ENCODE data around the gene PSMG4. TPM values are rescaled to one million over a fixed set of nuclear protein-coding genes. Genes with fewer than 3 reads are reported as not detected.

PSMG4 gene
- total RNA-seq, 1 experiment from 2014 or later = 29.3 TPM

DNA sequence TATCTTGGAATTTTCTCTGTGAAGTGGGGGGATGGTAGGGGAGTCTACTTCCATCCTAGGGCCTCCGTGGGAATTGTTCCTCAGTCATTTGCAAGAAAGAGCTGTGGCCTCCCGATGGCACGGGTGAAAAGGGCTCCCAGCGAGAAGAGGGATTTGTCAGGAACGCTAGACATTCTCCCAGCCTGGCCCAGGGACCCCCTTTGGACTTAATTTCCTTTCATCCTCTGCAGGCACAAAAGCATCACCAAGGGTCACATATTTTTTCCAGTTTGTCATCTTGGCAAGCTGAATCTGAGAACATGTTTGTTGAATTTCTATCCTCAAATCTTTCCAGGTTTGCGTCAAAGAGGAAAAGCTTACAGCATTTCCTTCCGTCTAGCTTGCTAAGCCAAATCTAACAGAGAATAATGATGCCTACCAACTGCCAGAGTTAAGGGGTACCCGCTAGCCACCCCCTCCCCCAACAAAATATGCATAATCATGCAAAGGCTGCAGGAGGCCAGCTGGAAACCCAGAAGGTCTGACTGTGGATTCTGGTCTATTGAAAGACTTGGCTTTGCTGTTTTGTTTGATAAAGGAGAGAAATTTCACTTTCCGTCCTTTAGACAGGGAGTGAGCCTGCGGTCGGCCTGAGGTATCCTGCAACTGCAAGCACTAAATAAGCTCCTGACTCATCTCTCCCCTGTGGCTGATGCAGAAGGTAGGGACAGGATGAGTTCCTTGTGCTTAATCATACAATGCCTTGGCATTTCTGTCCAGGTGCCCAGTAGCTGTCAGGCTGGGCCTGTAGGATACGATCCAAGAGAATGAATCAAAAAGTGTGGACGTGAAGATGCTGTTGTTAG, 23.1 kb downstream of the PSMG4 start:
- H3K27me3 Mint-ChIP-seq (ENCODE audit: low read depth) = no peaks in the 10 kb centered on the region
- H3K4me2 ChIP-seq (ENCODE audit: insufficient read depth, insufficient read length, low read length) = peak overlapping the region; percentile 5
- TF ChIP-seq, protein P1, sequence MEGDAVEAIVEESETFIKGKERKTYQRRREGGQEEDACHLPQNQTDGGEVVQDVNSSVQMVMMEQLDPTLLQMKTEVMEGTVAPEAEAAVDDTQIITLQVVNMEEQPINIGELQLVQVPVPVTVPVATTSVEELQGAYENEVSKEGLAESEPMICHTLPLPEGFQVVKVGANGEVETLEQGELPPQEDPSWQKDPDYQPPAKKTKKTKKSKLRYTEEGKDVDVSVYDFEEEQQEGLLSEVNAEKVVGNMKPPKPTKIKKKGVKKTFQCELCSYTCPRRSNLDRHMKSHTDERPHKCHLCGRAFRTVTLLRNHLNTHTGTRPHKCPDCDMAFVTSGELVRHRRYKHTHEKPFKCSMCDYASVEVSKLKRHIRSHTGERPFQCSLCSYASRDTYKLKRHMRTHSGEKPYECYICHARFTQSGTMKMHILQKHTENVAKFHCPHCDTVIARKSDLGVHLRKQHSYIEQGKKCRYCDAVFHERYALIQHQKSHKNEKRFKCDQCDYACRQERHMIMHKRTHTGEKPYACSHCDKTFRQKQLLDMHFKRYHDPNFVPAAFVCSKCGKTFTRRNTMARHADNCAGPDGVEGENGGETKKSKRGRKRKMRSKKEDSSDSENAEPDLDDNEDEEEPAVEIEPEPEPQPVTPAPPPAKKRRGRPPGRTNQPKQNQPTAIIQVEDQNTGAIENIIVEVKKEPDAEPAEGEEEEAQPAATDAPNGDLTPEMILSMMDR (conservative IDR thresholded peaks at IDR 0.05) = no peak

More for the DNA sequence above, 23.1 kb downstream of the PSMG4 start:
- no peak overlapping the region for H2AK5ac ChIP-seq (ENCODE audit: insufficient read length, low read length)
- Mint-ChIP-seq H3K4me1 (peaks cover 30 to 31% of the 10 kb centered on the region in 2 experiments), H3K27ac (peak overlapping the region; percentile 50 to 88 (median 64); a peak in 5 of 7 replicates), H3K36me3 (ENCODE audit: insufficient read depth in 1 of 3, low read depth in 3 of 3) (peaks cover 8 to 24% (median 17%) of the 10 kb centered on the region in 3 experiments), H3K9me3 (no peaks in the 10 kb centered on the region), H3K4me3 (peak overlapping the region; percentile 14 to 56; a peak in 3 of 5 replicates)
- H2BK15ac ChIP-seq (ENCODE audit: low read depth, low read length) = no peak overlapping the region
- no peak overlapping the region for H4K8ac ChIP-seq (replicated peaks; ENCODE audit: insufficient read length, low read depth, low read length)
- H3K4me1 ChIP-seq (ENCODE audit: insufficient read depth, low read length) = peaks cover 13% of the 10 kb centered on the region
- no peak overlapping the region for H3K18ac ChIP-seq (ENCODE audit: insufficient read length, low read depth, low read length)
- H2BK12ac ChIP-seq (ENCODE audit: insufficient read length, low read depth, low read length) = no peak overlapping the region
- no peaks in the 10 kb centered on the region for H3K79me2 ChIP-seq (ENCODE audit: insufficient read depth, low read length)
- no peaks in the 10 kb centered on the region for H3K27me3 ChIP-seq (ENCODE audit: insufficient read depth, low read length)
- H3T11ph ChIP-seq (ENCODE audit: low read length) = no peak overlapping the region
- H2BK5ac ChIP-seq (ENCODE audit: insufficient read length, low read length) = no peak overlapping the region
- no peak overlapping the region for H2AFZ ChIP-seq (ENCODE audit: low read length)
- H3K9ac ChIP-seq (ENCODE audit: extremely low read depth, insufficient read length, low read length) = no peak overlapping the region
- no peak overlapping the region for H3K27ac ChIP-seq (ENCODE audit: insufficient read length, low read depth, low read length)
- no peak for DNase-seq
- H3K14ac ChIP-seq (ENCODE audit: insufficient read depth, low read length) = no peak overlapping the region
- H3K23me2 ChIP-seq (ENCODE audit: insufficient read length, low read depth, low read length, poor library complexity, severe bottlenecking) = no peaks in the 10 kb centered on the region
- no peak overlapping the region for H4K5ac ChIP-seq (ENCODE audit: insufficient read length, low read depth, low read length)
- no peak overlapping the region for H4K91ac ChIP-seq (ENCODE audit: insufficient read length, low read depth, low read length)
- H2BK120ac ChIP-seq (ENCODE audit: low read depth, low read length, poor library complexity, severe bottlenecking) = no peak overlapping the region
- no CpG with 5 or more reads among the region's 13 CpGs for WGBS (ENCODE audit: extremely low coverage, insufficient read length, low lambda C conversion rate)
- H3K56ac ChIP-seq (ENCODE audit: insufficient read length, low read depth, low read length) = no peak overlapping the region
- H3K23ac ChIP-seq (ENCODE audit: insufficient read length, low read depth, low read length) = no peak overlapping the region
- no peaks in the 10 kb centered on the region for H3K79me1 ChIP-seq (ENCODE audit: insufficient read depth, low read depth, low read length, poor library complexity, severe bottlenecking)
- no peak overlapping the region for H3K4ac ChIP-seq (ENCODE audit: low read depth, low read length)
- no peaks in the 10 kb centered on the region for H4K20me1 ChIP-seq (ENCODE audit: control insufficient read depth, insufficient read depth, insufficient read length)
- H2BK20ac ChIP-seq (ENCODE audit: low read depth, low read length, poor library complexity, severe bottlenecking) = no peak overlapping the region
- no peaks in the 10 kb centered on the region for H3K9me3 ChIP-seq (ENCODE audit: control insufficient read depth, low read depth, low read length)
